GM10248 (cell line): ENCODE data around the gene FAM169A.
"Not testable (repeated sequence)": the region's sequence is repeated elsewhere in the genome, so short reads cannot be mapped to it uniquely, and the experiment has no call there.

Experiments used
- CTCF ChIA-PET: fragments of 300-600 bp; sonication (Branson Sonifier 250); formaldehyde crosslinking; extraction: SDS; loops from one replicate; lab custom pipeline; 2021; ENCODE audit warnings: antibody characterized with exemption; lab: Yijun Ruan, JAX
- POLR2A ChIA-PET: fragments of 350-650 bp; sonication (Branson Sonifier 250); formaldehyde crosslinking; extraction: SDS; loops from one replicate; lab custom pipeline; 2020; ENCODE audit warnings: antibody characterized with exemption; lab: Yijun Ruan, JAX
- DNase-seq: peaks from one replicate; pipeline ENCODE4 v3.0.0; 2012; ENCODE audit errors: extremely low spot score
- CTCF ChIP-seq: IDR thresholded peaks from 2 replicates; pipeline ENCODE4 v1.5.1; 2012; ENCODE audit warnings: mild to moderate bottlenecking, low read depth; ENCODE audit errors: extremely low read depth, missing control alignments, control extremely low read depth

Gene FAM169A

GRCh38 chr5:74865804-74866595 lies at the start of gene FAM169A:
Gene FAM169A (minus strand): TSS chr5:74866387. CDS start chr5:74841676, 24,711 bp downstream.
- DNase-seq: peak; percentile 48
- POLR2A ChIA-PET: interaction anchor here (0.6 kb wide), 1 partner anchor 24 kb away, joined by 3 read pairs; no protein-coding TSS in a partner anchor
- CTCF ChIA-PET: no interaction called here

GRCh38 chr5:74915488-74915887 lies 49.3 kb upstream of the FAM169A start:
- POLR2A ChIA-PET: no interaction called here
- CTCF ChIA-PET: interaction anchor here (1.8 kb wide), 1 partner anchor 13 kb away, joined by 4 read pairs; no protein-coding TSS in a partner anchor

More at GRCh38 chr5:74865804-74866595, at the start of gene FAM169A:
- no peak for TF ChIP-seq CTCF

GRCh38 chr5:74911421-74911820 lies 45.2 kb upstream of the FAM169A start:
- DNase-seq, POLR2A ChIA-PET, CTCF ChIA-PET: not testable (repeated sequence)

More at GRCh38 chr5:74915488-74915887, 49.3 kb upstream of the FAM169A start:
- no peak for DNase-seq
- TF ChIP-seq CTCF: no peak

GRCh38 chr5:74909888-74910287 lies 43.7 kb upstream of the FAM169A start:
- POLR2A ChIA-PET, CTCF ChIA-PET, DNase-seq: not testable (repeated sequence)

GRCh38 chr5:74908237-74908636 lies 42.0 kb upstream of the FAM169A start:
- POLR2A ChIA-PET, DNase-seq, CTCF ChIA-PET: not testable (repeated sequence)

- CTCF ChIA-PET, POLR2A ChIA-PET, DNase-seq: not testable (repeated sequence)
Measured at GRCh38 chr5:74904713-74905112, 38.5 kb upstream of the FAM169A start.

- no peak for DNase-seq
- ChIA-PET CTCF (interaction anchor here (0.9 to 1.3 kb wide), 2 partner anchors 11 to 67 kb away, joined by 3 to 6 read pairs; no protein-coding TSS in a partner anchor), POLR2A (no interaction called here)
- TF ChIP-seq CTCF: peak; percentile 49
Measured at GRCh38 chr5:74903165-74903787, 37.1 kb upstream of the FAM169A start.

- POLR2A ChIA-PET: interaction anchor here (0.6 kb wide), 1 partner anchor 61 kb away, joined by 4 read pairs; no protein-coding TSS in a partner anchor
- CTCF ChIA-PET: no interaction called here
- no peak for DNase-seq
- TF ChIP-seq CTCF: no peak
Measured at GRCh38 chr5:74897049-74897448, 30.9 kb upstream of the FAM169A start.
